Central memory CD4-positive, alpha-beta T cell (primary cell): ENCODE results near the gene COL11A2.

Experiments
- DNase-seq: peaks from one replicate; pipeline ENCODE4 v3.0.0; 2022

Gene COL11A2

DNA sequence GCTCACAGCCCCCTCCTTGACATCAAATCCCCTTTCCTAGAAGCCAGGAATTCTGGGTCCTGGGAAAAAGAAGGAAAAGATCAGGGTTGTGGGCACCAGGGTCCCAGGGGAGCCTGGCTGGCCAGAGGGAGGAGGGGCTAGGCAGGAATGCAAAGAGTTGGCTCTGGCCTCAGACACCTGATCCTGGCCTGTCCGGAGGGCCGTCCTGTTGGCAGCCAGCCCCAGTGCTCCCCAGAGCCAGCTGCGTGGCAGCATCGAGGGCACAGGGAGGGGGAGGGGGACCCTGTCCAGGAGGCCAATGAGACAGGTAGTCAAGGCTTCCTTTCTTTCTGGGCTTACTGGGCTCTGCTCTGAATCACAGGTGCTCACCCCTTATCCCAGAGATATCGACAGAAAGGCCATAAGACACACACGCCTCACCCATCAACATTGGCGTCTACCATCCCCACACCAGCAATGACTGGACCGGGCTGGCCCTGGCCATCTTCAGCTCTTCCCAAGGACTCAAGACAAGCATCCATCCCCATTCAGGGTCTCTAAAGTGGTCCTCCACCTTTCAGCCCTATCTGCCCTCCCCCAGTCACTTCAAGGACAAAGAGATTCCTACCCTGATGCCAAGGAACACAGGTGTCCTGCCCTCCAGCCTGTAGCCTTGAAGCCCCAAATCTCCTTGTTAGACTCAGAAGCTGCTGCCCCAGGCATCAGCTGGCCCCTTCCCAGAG, 723 bp downstream of the COL11A2 start:
- no peak for DNase-seq

DNA sequence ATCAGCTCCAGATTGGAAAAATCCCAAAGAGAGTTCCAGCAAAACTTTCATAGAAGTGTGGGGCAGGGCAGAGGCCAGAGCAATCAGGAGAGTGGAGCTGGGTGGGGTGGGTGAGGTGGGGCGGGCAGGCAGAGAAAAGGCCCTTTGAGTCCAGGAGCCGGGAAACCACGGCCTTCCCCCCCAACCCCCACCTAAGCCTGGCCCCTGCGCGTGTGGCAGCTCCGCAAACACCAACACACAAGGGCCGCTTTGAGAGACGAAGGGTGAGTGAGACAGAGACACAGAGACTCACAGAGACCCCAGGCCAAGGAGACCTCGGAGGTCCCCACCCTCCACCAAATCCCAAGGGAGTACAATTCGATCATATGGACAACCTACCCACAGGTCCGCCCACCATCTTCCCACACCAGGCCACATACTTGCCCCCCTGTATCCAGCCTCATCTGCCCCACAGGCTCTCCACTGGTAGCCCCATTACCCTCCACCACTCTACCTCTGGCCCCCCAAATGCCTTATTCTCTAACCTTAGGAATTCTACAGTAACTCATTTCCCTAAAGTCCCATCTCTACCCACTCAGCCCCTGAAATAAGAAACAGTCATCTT, 1.7 kb downstream of the COL11A2 start:
- DNase-seq = no peak

GRCh38 chr6:33189625-33190448, 2.4 kb downstream of the COL11A2 start:
- no peak for DNase-seq

DNA sequence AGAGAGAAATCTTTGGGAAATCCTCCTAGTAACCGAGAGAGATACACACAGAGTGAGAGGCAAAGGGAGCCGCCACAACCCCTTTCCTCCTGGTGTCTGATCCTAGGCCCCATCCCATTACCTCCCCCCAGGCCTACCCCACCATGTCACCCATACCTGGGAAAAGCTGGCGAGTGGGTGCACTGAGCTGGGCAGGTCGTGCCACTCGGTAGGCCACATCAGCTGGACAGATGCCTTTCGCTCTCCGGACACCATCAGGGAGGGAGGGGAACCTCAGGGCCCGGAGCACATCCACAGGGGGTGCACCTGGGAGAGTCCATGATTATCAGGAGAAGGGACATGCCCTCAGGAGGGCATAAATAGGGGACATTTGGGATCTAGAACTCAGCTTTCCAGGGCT, 3.1 kb downstream of the COL11A2 start:
- no peak for DNase-seq

- no peak for DNase-seq
These were observed 4.5 kb downstream of the COL11A2 start for GRCh38 chr6:33187809-33188208.

GRCh38 chr6:33185654-33186187, 6.5 kb downstream of the COL11A2 start:
- DNase-seq = no peak

DNA sequence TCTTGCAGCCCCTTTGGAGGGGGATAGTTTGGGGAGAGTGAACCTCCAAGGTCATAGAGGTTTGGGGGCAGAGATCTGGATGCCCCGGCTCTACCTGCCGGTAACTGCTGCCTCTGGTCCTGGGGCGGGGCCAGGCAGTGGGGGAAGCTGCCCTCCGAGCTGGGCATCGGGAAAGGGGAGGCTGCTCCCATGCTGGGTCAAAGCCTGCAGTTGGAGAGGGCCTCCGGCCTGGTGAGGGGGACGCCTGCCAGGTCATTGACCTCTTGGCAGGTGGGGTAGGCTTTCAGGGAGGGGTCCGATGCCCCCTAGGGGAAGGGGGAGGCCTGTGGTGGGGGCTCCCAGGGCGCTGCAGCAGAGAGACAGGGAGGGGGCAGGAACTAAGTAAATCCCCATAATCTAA, 7.1 kb downstream of the COL11A2 start:
- DNase-seq = no peak

DNA sequence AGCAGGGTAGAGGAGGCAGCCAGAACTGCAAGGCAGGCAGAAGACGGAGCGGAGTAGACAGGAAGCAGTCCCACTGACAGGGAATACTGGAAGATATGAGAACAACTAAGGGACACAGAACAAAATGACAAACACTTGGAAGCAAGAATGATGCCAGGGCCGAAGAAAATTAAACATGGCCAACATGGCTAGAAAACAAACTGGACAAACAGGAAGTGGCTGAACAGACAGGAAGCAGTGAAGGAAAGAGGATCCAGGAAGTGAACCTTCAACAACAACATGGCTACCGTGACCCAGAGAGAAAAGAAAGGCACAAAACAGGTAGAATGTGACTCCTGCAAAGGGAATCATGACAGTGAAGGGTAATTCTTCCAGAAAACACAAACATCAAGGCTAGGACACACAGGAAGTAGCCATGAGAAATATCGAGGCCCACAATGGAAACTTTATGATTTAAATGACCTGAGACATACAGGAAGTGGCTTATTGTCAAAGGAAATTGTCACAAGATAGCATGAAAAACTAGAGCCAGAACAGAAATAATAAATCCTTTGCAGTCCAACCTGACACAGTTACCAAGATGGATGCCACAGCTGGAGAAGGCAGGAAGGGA, 9.1 kb downstream of the COL11A2 start:
- peak; percentile 28 for DNase-seq

- DNase-seq = no peak
These were observed 11.1 kb downstream of the COL11A2 start for GRCh38 chr6:33181141-33181540.

DNA sequence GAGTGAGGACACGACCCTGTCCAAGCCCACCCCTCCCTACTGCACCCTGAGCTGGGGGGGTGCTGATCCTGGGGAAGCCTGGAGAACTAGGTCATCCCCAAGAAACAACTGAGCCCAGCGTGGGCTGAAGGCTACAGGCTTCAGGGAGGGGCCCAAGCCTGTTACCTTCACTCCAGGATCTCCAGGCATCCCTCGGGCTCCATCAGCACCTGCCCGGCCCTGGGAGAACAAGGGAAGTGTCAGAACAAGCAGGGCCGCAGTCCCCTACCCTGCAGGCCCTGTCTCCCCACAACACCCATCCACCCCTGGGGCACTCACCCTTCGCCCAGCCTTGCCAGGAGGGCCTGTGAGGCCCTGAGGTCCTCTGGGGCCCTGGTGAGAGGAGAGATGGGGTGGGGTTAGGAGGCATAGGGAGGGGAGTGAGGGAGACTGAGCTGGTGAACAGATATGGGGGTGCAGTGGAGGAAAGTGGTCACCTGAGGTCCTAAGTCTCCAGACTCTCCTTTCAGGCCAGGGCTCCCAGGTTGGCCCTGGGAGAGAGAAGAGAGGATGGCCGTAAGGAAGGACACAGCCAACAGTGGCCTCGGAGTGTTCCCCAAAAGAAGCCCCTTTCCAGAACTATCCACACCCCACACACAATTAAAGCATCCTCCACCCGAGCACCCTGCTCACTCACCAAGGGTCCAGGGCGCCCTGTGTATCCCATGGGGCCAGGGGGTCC, 13.4 kb downstream of the COL11A2 start:
- no peak for DNase-seq

DNA sequence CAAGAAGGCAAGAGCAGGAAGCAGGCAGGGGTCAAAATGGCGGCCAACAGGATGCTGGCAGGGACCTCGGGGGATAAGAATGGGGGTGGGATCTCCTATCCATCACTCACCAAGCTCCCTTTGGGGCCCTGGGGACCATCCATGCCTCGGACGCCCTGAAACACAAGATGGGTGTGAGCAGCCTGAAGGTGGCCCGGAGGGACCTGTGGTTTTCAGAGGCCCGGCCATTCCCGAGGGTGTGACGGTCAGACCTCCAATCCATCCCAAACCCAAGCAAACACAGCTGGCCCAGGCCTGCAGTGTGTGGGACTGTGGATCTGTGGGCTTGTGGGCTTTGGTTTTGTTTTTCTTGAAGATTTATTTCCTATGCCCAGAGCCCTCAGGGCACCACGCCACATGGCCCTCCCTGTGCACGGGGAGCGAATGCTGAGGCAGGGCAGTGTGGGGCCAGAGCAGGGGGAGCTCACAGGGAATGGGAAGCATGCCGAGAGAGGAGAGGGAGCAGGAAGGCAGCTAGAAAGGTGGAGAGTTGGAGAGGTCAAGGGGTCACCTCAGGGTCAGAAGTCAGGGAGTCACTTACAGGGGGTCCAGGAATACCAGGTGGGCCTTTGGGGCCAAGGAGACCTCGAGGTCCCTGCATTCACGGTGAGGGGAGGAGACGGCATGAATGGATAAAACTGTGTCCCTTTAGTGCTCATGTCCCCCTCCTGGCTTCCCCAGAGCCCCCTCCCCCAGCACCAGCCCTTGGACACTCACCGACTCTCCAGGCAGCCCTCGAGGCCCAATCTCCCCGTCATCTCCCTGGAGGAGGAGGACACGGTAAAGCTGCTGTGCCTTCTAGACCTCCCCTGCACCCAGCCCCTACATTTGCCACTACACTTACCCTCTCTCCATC, 14.5 kb downstream of the COL11A2 start:
- DNase-seq = no peak

DNA sequence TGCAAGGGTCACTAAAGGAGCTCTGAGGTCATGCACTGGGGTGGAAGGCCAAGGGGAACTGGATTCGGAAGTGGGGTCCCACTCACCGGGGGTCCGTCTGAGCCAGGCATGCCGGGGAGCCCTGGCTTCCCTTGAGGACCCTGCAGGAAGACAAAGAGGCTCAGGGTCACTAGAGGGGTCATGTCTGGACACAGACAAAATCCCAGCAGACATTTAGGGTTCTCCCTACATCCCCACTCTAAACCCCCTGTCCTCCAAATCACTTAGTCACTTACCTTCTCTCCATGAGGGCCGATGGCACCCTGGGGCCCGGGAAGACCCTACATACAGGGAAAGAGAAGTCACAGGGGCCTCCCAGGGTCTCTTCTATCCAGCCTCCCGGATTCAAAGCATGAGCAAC, 15.4 kb downstream of the COL11A2 start:
- DNase-seq = no peak

DNA sequence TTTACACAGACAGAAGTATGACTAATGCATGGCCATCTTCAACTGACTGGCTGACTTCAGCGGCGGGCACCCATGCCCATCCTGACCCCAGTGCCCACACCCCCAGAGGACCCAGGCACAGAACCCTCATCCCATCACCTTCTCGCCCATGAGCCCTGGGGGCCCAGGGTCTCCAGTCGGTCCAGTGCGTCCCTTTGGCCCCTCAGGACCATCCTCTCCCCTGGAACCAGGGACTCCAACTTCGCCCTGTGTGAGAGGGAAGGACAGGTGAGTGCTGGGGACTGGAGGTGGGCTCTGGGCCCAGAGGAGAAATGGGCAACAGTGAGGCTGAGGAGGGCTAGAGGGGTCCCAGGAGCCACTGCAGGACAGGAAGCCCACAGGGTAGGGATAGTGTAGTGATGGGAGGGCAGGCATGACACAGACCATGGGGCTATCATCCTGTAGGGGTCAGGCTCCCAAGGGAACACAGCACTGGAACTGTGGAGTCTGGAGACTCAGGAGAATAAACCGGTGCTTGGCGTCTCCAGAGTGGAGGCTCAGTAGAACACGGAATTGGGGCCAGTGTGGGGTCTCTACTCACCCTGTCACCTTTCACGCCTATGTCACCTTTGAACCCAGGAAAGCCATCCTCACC, 16.7 kb downstream of the COL11A2 start:
- DNase-seq = no peak

DNA sequence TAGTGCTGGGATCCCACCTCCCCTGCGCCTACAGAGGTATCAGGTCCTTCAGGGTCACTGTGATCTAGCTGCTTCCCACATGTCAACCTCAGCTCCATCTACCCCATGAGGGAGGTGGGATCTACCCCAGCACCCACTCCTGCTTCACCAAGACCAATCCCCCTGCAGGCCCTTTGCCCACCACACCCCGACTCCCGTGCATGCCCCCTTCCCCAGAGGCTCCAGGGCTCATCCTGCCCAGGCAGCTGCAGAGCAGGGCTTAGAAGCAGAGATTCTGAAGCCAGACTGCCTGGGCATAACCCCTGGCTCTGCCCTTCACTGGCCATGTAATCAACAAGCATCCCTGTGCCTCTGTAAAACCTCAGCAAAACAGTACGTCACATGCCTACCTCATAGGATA, 17.5 kb downstream of the COL11A2 start:
- DNase-seq = no peak

- DNase-seq = no peak
These were observed 18.6 kb downstream of the COL11A2 start for GRCh38 chr6:33173535-33174180.

DNA sequence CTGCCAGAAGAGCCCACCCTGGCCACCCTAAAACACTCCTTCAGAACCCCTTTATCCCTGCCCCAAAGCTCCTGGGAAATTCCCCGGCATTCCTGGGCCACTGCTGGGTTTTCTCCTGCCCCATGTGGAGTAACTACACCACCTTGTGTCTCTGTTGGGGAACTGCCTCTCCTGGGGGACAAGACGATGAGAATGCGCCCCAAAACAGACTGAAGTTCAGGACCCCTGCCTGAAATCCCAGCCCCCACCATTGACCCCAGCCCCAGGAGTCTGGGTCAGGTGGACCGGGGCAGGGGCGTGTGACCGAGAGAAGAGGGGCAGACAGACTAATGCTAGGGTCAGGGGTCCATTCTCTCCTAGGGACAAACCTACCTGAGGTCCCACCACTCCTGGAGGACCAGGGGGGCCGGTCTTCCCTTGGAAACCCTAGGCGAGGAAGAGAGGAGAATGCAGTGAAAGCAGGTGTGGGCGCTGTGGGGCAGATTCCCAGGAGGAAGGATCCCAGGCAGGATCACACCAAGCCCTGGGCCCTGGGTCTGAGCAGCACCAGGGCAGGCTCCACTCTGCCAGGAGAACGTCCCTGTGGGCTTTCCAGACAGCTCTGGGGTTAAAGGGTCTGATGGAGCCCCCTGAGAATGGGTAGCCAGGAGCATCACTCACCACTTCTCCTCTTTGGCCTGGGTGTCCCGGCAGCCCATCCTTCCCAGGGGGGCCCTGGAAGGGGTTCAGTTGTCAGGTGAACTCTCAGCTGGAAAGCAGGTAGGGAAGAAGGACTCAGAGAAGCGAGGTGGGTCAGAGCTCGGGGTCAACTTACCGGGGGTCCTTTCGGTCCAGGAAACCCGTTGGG, 19.4 kb downstream of the COL11A2 start:
- no peak for DNase-seq

DNA sequence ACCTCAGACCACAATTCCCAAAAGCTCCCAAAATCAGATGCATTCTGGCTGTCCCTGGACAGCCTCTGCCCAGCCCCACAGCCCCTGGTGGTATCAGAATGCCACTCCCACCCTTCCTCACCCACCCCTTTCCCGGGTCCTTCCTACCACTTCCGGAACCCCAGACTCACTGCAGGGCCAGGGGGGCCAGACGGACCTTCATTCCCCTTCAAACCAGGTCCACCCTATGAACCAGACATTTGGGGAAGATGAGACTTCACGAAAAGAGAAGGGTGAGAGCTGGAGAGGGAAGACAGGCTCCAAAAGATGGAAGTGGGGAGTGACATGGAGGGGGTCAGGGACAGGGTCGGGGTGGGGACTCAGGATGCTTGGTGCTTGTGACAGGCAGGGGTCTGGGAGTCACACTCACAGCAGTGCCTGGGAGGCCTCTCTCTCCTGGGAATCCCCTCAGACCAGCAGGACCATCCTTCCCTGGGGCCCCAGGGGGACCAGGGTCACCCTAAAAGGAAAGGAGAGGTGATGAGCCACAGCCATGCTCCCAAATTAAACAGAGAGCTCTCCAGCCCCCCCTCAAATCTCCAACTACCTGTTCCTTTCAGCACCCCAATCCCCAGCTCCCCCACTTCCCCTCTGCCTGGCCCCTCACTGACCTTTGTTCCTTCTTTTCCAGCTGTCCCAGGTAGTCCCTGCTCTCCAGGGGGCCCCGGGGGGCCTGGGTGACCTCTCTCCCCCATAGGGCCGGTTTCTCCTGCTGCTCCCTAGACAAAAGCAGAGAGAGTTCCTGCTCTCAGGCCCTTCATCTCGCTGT, 20.2 kb downstream of the COL11A2 start:
- DNase-seq = no peak
